H1 (cell line): Measurements from ENCODE around the gene PARD3. TPM values are rescaled to one million over a fixed set of nuclear protein-coding genes. Genes with fewer than 3 reads are reported as not detected.

Experiments
- BACH1 ChIP-seq: IDR thresholded peaks from 2 replicates; pipeline ENCODE4 v1.6.1; 2012; ENCODE audit warnings: low read length, improper control_type of control experiment
- CHD2 ChIP-seq: IDR thresholded peaks from 2 replicates; pipeline ENCODE4 v1.6.1; 2012; ENCODE audit warnings: low read length, improper control_type of control experiment
- CREB1 ChIP-seq: IDR thresholded peaks from 2 replicates; pipeline ENCODE4 v1.6.1; 2012; ENCODE audit warnings: inconsistent platforms
- KDM4A ChIP-seq: IDR thresholded peaks from one replicate; pipeline ENCODE4 v1.7.1; 2012; ENCODE audit warnings: low read depth, mild to moderate bottlenecking, moderate library complexity, low read length, inconsistent platforms; ENCODE audit not compliant: severe bottlenecking
- SP4 ChIP-seq: IDR thresholded peaks from 2 replicates; pipeline ENCODE4 v1.6.1; 2012; ENCODE audit warnings: low read length, inconsistent platforms
- YY1 ChIP-seq: IDR thresholded peaks from 2 replicates; pipeline ENCODE4 v1.6.1; 2011; ENCODE audit warnings: low read depth, mild to moderate bottlenecking, low read length
- polyA plus RNA-seq, 7 experiments: library from polyadenylated mRNA; depleted of rRNA in 3 of 7; stranded (reverse) in 5 of 7; unstranded in 2 of 7; fragments of >200 nt in 5 of 7; fragments of 200-250 nt in 2 of 7; gene quantifications; 1 replicate in 5 of 7; 2 replicates in 1 of 7; 4 replicates in 1 of 7; pipeline versions ENCODE4 v1.2.1 to v1.2.3, GENCODE V29; 2011 to 2013; ENCODE audit warnings: missing spikeins in 2 of 7, mixed read lengths in 2 of 7
- total RNA-seq: library from RNA; stranded (reverse); fragmentation: NEBNext Ultra II Directional; extraction: Animal tissue kit (Norgen Biotek cat#: 25700); gene quantifications from 2 replicates; pipeline ENCODE4 v1.2.1, GENCODE V29; 2021
- TF ChIP-seq, protein P1 (sequence below): fragments of 300-600 bp; sonication (generic); IDR thresholded peaks from 2 replicates; pipeline ENCODE4 v1.7.1; 2012; ENCODE audit warnings: low read length, moderate library complexity, mild to moderate bottlenecking, inconsistent platforms; ENCODE audit not compliant: insufficient replicate concordance
- TF ChIP-seq, protein P2 (sequence below), 3 experiments: IDR thresholded peaks; 1 replicate in 2 of 3; 2 replicates in 1 of 3; pipeline versions ENCODE4 v1.5.1 to v1.6.1; 2011; ENCODE audit warnings: low read length in 3 of 3, mild to moderate bottlenecking in 3 of 3, inconsistent platforms in 2 of 3, low read depth in 1 of 3, moderate library complexity in 1 of 3; ENCODE audit not compliant: insufficient read depth in 1 of 3; ENCODE audit errors: control extremely low read depth in 1 of 3

Gene PARD3
- total and polyA plus RNA-seq, 2 of the 8 experiments (the other 6 are each of a cell fraction or from before 2014, with no cell fraction given) = 19.7 to 49.1 TPM

DNA sequence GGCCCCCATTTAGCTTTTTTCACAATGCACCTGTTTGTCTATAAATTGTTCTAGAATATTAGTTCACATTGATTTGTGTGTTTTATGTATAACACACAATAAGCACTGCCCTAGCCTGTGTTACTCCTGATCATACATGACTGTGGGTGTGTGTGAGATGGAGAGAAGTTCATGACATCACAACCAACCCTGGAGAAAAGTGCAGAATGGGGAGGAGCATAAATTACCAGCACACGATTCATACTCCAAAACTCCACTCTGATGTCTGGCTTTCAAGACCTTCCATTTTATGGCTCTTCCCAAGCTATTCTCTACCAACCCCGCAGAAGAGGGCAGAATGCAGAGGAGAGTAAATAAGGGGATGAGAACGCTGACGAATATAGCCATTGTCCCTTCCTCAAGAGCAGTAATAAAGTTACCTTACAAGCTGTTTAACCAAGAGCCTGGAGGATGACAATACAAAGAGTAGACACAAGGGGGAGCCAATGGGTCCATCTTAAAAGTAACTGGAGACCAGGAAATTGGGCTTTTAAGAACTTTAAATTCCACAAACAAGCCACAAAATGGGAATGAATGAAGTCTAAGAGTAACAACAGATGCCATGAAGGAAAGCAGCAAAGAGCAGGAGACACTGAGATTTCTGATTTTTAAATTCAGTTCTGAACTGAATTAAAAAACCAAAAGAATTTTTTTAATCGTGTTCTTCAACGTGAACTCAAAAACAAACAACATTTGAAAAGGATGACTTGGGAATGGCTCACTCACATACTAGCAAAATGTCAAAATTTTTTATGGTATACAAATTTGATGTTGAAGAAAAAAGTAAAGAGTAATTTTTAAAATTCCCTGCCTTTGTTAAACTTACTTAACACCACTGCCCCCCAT is 159.6 kb downstream of the PARD3 start (continued):
- TF ChIP-seq, protein P1, sequence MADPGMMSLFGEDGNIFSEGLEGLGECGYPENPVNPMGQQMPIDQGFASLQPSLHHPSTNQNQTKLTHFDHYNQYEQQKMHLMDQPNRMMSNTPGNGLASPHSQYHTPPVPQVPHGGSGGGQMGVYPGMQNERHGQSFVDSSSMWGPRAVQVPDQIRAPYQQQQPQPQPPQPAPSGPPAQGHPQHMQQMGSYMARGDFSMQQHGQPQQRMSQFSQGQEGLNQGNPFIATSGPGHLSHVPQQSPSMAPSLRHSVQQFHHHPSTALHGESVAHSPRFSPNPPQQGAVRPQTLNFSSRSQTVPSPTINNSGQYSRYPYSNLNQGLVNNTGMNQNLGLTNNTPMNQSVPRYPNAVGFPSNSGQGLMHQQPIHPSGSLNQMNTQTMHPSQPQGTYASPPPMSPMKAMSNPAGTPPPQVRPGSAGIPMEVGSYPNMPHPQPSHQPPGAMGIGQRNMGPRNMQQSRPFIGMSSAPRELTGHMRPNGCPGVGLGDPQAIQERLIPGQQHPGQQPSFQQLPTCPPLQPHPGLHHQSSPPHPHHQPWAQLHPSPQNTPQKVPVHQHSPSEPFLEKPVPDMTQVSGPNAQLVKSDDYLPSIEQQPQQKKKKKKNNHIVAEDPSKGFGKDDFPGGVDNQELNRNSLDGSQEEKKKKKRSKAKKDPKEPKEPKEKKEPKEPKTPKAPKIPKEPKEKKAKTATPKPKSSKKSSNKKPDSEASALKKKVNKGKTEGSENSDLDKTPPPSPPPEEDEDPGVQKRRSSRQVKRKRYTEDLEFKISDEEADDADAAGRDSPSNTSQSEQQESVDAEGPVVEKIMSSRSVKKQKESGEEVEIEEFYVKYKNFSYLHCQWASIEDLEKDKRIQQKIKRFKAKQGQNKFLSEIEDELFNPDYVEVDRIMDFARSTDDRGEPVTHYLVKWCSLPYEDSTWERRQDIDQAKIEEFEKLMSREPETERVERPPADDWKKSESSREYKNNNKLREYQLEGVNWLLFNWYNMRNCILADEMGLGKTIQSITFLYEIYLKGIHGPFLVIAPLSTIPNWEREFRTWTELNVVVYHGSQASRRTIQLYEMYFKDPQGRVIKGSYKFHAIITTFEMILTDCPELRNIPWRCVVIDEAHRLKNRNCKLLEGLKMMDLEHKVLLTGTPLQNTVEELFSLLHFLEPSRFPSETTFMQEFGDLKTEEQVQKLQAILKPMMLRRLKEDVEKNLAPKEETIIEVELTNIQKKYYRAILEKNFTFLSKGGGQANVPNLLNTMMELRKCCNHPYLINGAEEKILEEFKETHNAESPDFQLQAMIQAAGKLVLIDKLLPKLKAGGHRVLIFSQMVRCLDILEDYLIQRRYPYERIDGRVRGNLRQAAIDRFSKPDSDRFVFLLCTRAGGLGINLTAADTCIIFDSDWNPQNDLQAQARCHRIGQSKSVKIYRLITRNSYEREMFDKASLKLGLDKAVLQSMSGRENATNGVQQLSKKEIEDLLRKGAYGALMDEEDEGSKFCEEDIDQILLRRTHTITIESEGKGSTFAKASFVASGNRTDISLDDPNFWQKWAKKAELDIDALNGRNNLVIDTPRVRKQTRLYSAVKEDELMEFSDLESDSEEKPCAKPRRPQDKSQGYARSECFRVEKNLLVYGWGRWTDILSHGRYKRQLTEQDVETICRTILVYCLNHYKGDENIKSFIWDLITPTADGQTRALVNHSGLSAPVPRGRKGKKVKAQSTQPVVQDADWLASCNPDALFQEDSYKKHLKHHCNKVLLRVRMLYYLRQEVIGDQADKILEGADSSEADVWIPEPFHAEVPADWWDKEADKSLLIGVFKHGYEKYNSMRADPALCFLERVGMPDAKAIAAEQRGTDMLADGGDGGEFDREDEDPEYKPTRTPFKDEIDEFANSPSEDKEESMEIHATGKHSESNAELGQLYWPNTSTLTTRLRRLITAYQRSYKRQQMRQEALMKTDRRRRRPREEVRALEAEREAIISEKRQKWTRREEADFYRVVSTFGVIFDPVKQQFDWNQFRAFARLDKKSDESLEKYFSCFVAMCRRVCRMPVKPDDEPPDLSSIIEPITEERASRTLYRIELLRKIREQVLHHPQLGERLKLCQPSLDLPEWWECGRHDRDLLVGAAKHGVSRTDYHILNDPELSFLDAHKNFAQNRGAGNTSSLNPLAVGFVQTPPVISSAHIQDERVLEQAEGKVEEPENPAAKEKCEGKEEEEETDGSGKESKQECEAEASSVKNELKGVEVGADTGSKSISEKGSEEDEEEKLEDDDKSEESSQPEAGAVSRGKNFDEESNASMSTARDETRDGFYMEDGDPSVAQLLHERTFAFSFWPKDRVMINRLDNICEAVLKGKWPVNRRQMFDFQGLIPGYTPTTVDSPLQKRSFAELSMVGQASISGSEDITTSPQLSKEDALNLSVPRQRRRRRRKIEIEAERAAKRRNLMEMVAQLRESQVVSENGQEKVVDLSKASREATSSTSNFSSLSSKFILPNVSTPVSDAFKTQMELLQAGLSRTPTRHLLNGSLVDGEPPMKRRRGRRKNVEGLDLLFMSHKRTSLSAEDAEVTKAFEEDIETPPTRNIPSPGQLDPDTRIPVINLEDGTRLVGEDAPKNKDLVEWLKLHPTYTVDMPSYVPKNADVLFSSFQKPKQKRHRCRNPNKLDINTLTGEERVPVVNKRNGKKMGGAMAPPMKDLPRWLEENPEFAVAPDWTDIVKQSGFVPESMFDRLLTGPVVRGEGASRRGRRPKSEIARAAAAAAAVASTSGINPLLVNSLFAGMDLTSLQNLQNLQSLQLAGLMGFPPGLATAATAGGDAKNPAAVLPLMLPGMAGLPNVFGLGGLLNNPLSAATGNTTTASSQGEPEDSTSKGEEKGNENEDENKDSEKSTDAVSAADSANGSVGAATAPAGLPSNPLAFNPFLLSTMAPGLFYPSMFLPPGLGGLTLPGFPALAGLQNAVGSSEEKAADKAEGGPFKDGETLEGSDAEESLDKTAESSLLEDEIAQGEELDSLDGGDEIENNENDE = peak; percentile 46
- TF ChIP-seq, protein P2, sequence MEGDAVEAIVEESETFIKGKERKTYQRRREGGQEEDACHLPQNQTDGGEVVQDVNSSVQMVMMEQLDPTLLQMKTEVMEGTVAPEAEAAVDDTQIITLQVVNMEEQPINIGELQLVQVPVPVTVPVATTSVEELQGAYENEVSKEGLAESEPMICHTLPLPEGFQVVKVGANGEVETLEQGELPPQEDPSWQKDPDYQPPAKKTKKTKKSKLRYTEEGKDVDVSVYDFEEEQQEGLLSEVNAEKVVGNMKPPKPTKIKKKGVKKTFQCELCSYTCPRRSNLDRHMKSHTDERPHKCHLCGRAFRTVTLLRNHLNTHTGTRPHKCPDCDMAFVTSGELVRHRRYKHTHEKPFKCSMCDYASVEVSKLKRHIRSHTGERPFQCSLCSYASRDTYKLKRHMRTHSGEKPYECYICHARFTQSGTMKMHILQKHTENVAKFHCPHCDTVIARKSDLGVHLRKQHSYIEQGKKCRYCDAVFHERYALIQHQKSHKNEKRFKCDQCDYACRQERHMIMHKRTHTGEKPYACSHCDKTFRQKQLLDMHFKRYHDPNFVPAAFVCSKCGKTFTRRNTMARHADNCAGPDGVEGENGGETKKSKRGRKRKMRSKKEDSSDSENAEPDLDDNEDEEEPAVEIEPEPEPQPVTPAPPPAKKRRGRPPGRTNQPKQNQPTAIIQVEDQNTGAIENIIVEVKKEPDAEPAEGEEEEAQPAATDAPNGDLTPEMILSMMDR (IDR thresholded peaks at IDR 0.05; ENCODE audit: control extremely low read depth in 1 of 3, insufficient read depth in 1 of 3, low read depth in 1 of 3, low read length in 3 of 3) = peak in 2 of 3 experiments; percentile 51 to 77; a peak in 2 of 4 replicates
- TF ChIP-seq KDM4A = no peak
- no peak for TF ChIP-seq SP4
- TF ChIP-seq CREB1 = no peak
- no peak for TF ChIP-seq BACH1
- TF ChIP-seq YY1 = no peak
- no peak for TF ChIP-seq CHD2
